HL-60 (cell line): ENCODE data around the gene VTI1A.

Experiments
- DNase-seq, 2 experiments: peaks; one replicate each; pipeline ENCODE4 v3.0.0-alpha.2; 2010 to 2020; ENCODE audit warnings: low read depth in 1 of 2, low spot score in 1 of 2
- H3K27ac ChIP-seq: fragments of 250-450 bp; sonication (Bioruptor Pico); replicated peaks from 2 replicates; pipeline ENCODE4 v1.5.1; 2020; ENCODE audit warnings: mild to moderate bottlenecking, moderate library complexity
- H3K27me3 ChIP-seq: fragments of 250-450 bp; sonication (Bioruptor Pico); 2 replicates; pipeline ENCODE4 v1.5.1; 2021; ENCODE audit warnings: mild to moderate bottlenecking, moderate library complexity; ENCODE audit not compliant: insufficient read depth, poor library complexity, severe bottlenecking
- H3K4me3 ChIP-seq: replicated peaks from 2 replicates; pipeline ENCODE4 v1.5.1; 2011; ENCODE audit warnings: mild to moderate bottlenecking, control low read depth, low read length; ENCODE audit not compliant: insufficient read depth
- GABPA ChIP-seq: IDR thresholded peaks from 2 replicates; pipeline ENCODE4 v1.6.1; 2012; ENCODE audit warnings: low read depth
- POLR2AphosphoS5 ChIP-seq: IDR thresholded peaks from 2 replicates; pipeline ENCODE4 v1.6.1; 2012; ENCODE audit warnings: low read depth
- REST ChIP-seq: IDR thresholded peaks from 2 replicates; pipeline ENCODE4 v1.6.1; 2012; ENCODE audit warnings: low read depth; ENCODE audit not compliant: insufficient replicate concordance
- SPI1 ChIP-seq: IDR thresholded peaks from 2 replicates; pipeline ENCODE4 v1.6.1; 2012; ENCODE audit warnings: low read depth, mild to moderate bottlenecking, borderline replicate concordance
- TF ChIP-seq, protein P1 (sequence below): IDR thresholded peaks from one replicate; pipeline ENCODE4 v1.5.1; 2011; ENCODE audit warnings: low read length, control low read depth, inconsistent platforms; ENCODE audit not compliant: insufficient read depth

Gene VTI1A

DNA sequence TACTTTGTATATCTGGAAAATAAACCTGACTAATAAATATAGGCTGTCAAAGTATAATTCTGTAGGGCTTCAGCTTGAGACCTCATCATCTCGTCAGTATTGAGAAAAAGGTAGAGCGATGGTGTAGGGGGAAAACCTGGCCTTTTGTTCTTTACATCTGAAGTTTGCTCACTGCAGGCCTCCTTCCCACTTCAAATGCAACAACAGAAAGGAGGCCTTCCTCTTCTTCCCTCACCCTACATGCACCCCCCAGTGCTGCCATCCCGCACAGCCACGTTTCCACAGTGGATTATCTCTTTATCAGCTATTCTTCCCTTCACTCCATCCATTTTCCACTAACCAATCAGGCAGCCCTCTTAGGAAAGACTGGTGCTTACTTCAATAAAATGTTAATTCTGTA, 112.3 kb downstream of the VTI1A start:
- TF ChIP-seq, protein P1, sequence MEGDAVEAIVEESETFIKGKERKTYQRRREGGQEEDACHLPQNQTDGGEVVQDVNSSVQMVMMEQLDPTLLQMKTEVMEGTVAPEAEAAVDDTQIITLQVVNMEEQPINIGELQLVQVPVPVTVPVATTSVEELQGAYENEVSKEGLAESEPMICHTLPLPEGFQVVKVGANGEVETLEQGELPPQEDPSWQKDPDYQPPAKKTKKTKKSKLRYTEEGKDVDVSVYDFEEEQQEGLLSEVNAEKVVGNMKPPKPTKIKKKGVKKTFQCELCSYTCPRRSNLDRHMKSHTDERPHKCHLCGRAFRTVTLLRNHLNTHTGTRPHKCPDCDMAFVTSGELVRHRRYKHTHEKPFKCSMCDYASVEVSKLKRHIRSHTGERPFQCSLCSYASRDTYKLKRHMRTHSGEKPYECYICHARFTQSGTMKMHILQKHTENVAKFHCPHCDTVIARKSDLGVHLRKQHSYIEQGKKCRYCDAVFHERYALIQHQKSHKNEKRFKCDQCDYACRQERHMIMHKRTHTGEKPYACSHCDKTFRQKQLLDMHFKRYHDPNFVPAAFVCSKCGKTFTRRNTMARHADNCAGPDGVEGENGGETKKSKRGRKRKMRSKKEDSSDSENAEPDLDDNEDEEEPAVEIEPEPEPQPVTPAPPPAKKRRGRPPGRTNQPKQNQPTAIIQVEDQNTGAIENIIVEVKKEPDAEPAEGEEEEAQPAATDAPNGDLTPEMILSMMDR: no peak
- TF ChIP-seq SPI1 (no peak), POLR2AphosphoS5 (no peak), GABPA (no peak), REST (no peak)
- Histone ChIP-seq H3K4me3 (no peak overlapping the region), H3K27me3 (no peaks in the 10 kb centered on the region), H3K27ac (no peak overlapping the region)
- DNase-seq: no peak

GRCh38 chr10:112562122-112562521, 115.1 kb downstream of the VTI1A start:
- Histone ChIP-seq H3K27me3 (no peaks in the 10 kb centered on the region), H3K27ac (no peak overlapping the region), H3K4me3 (no peak overlapping the region)
- TF ChIP-seq, protein P1: no peak
- TF ChIP-seq POLR2AphosphoS5: no peak
- DNase-seq: no peak

- no peak for DNase-seq
- H3K27ac ChIP-seq: no peak overlapping the region
- no peak for TF ChIP-seq REST
- TF ChIP-seq, protein P1: no peak
- no peaks in the 10 kb centered on the region for H3K27me3 ChIP-seq
- H3K4me3 ChIP-seq: no peak overlapping the region
Measured at GRCh38 chr10:112562809-112563663, 116.0 kb downstream of the VTI1A start.

DNA sequence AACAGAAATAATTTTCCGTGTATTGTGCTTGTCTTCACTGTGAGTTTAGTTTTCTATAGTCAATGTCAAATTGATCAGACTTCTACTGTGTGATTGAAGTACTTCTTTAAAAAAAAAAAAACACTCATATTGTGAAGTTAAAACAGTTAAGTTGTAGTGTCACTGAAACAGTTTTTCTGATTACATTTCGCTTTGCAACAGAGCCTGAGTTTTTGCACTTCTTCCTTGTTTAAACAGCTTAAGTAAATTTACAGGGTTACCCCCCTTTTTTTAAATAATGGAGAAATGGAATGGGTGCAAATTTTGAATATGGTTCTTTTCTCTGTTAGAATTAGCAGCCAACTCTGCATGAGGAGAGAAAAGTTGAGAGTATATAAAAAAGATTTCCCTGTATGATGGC, 117.3 kb downstream of the VTI1A start:
- no peaks in the 10 kb centered on the region for H3K27me3 ChIP-seq
- no peak for DNase-seq
- H3K4me3 ChIP-seq: no peak overlapping the region
- TF ChIP-seq SPI1 (no peak), POLR2AphosphoS5 (no peak), REST (no peak), GABPA (no peak)
- TF ChIP-seq, protein P1: no peak
- H3K27ac ChIP-seq: no peak overlapping the region
